ENCODE results near the gene TNXB.

DNA sequence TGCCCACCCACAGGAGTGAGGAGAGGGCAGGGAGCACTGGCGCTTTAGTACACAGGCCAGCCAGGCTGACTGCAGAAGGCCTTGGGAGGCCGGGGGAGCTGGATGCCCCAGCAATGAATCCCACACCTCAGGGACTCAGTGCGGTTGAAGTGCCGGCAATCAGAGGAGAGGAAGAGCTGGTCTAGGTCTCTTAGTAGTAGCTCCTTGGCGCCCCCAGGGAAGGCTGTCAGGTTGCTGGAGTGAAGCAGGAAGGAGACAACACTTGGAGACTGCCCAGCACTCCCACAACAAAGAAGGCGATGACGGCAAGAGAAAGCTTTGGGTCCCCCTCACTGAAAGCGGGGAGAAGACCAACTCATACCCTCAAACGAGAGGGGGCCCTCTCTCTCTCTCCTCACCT, 8.3 kb upstream of the TNXB start:
- TF ChIP-seq RAD21 (IDR thresholded peaks at IDR 0.05; ENCODE audit: low read length) = no peak
- TF ChIP-seq, protein P1, sequence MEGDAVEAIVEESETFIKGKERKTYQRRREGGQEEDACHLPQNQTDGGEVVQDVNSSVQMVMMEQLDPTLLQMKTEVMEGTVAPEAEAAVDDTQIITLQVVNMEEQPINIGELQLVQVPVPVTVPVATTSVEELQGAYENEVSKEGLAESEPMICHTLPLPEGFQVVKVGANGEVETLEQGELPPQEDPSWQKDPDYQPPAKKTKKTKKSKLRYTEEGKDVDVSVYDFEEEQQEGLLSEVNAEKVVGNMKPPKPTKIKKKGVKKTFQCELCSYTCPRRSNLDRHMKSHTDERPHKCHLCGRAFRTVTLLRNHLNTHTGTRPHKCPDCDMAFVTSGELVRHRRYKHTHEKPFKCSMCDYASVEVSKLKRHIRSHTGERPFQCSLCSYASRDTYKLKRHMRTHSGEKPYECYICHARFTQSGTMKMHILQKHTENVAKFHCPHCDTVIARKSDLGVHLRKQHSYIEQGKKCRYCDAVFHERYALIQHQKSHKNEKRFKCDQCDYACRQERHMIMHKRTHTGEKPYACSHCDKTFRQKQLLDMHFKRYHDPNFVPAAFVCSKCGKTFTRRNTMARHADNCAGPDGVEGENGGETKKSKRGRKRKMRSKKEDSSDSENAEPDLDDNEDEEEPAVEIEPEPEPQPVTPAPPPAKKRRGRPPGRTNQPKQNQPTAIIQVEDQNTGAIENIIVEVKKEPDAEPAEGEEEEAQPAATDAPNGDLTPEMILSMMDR (conservative IDR thresholded peaks at IDR 0.05; ENCODE audit: low read depth, low read length) = no peak
